ENCODE measurements around the gene NOP9.

NOP9 gene

GRCh38 chr14:24335461-24336171, 36.0 kb downstream of the NOP9 start:
- Histone ChIP-seq H3K4me3 (ENCODE audit: insufficient read depth, low read length, poor library complexity, severe bottlenecking) (no peak overlapping the region), H2AFZ (ENCODE audit: low read depth, low read length, severe bottlenecking) (no peak overlapping the region), H3K4me2 (ENCODE audit: low read depth, low read length, poor library complexity, severe bottlenecking) (no peak overlapping the region), H3K36me3 (ENCODE audit: low read length) (no peaks in the 10 kb centered on the region), H3K27ac (ENCODE audit: low read depth, low read length) (no peak overlapping the region), H4K20me1 (ENCODE audit: low read depth, low read length) (no peaks in the 10 kb centered on the region), H3F3A (ENCODE audit: insufficient read depth) (no peaks in the 10 kb centered on the region), H3K27me3 (ENCODE audit: low read length) (no peaks in the 10 kb centered on the region), H3K9me2 (replicated peaks; ENCODE audit: insufficient read depth, low read length) (no peaks in the 10 kb centered on the region), H3K9me3 (ENCODE audit: insufficient read depth, low read length) (no peaks in the 10 kb centered on the region), H3K79me2 (ENCODE audit: insufficient read depth, low read length) (no peaks in the 10 kb centered on the region), H3K9ac (ENCODE audit: low read length) (no peak overlapping the region)
- no peak for TF ChIP-seq EZH2phosphoT487 (conservative IDR thresholded peaks at IDR 0.05; ENCODE audit: low read length)
- TF ChIP-seq, protein P1, sequence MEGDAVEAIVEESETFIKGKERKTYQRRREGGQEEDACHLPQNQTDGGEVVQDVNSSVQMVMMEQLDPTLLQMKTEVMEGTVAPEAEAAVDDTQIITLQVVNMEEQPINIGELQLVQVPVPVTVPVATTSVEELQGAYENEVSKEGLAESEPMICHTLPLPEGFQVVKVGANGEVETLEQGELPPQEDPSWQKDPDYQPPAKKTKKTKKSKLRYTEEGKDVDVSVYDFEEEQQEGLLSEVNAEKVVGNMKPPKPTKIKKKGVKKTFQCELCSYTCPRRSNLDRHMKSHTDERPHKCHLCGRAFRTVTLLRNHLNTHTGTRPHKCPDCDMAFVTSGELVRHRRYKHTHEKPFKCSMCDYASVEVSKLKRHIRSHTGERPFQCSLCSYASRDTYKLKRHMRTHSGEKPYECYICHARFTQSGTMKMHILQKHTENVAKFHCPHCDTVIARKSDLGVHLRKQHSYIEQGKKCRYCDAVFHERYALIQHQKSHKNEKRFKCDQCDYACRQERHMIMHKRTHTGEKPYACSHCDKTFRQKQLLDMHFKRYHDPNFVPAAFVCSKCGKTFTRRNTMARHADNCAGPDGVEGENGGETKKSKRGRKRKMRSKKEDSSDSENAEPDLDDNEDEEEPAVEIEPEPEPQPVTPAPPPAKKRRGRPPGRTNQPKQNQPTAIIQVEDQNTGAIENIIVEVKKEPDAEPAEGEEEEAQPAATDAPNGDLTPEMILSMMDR (IDR thresholded peaks at IDR 0.05; ENCODE audit: insufficient read depth, low read length, poor library complexity, severe bottlenecking): no peak

DNA sequence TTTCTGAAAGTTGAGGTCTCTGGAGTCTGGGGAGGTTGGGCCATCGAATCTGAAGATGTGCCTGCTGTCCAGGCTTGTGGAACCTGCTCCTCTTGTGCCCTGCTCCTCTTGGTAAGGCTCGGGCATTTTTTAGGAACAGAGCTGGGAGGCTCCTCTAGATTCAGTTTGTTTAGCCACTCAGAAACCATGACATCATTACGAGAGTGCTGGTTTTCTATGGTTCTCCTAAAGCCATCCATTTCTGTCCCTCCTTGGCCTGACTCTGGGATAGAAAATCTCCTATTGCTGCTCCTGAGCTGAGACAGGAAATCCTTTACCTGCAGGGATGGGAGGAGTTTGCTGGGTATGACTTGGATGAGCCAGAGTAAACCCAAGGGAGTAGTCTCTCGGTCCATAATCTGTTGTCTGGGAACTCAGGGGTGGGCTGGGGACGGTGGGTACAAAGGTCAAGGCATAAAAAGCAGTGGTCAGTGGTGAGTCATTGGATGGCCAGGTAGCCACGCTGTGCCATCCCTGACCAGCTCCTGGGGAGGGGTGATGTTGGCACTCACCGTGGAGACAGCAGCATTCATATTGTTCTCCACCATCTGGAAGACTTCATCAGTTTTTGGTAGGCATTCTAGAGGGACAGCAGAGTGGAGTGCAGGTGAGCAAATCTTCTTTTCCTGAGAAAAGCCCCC, 37.6 kb downstream of the NOP9 start:
- Histone ChIP-seq H2AFZ (ENCODE audit: low read depth, low read length, severe bottlenecking) (no peak overlapping the region), H3K27me3 (ENCODE audit: low read length) (no peaks in the 10 kb centered on the region)

DNA sequence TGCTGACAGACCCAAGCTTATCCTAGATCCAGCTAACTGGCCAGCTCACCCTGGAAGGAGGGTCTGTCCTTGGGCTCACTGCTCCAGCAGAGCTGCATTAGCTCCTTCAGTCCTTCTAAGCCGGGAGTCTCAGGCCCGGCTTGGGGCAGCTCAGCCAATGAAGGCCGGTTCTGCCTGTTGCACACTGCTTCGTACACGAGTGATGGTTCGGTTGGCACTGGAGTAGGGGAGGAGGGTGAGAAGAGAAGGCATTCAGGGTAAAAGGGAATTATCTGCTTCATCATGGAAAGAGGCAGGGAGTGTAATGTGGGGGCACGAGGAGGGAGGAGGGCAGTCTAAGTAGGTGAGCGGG, 38.1 kb downstream of the NOP9 start:
- H3K9me2 ChIP-seq (replicated peaks; ENCODE audit: insufficient read depth, low read length): no peaks in the 10 kb centered on the region
- no peak overlapping the region for H3K4me2 ChIP-seq (ENCODE audit: low read depth, low read length, poor library complexity, severe bottlenecking)
- H3K4me3 ChIP-seq (ENCODE audit: insufficient read depth, low read length, poor library complexity, severe bottlenecking): no peak overlapping the region
- TF ChIP-seq, protein P1 (IDR thresholded peaks at IDR 0.05; ENCODE audit: insufficient read depth, low read length, poor library complexity, severe bottlenecking): no peak
- TF ChIP-seq EZH2phosphoT487 (conservative IDR thresholded peaks at IDR 0.05; ENCODE audit: low read length): no peak
- no peak overlapping the region for H3K9ac ChIP-seq (ENCODE audit: low read length)
- no peaks in the 10 kb centered on the region for H4K20me1 ChIP-seq (ENCODE audit: low read depth, low read length)
- no peak overlapping the region for H2AFZ ChIP-seq (ENCODE audit: low read depth, low read length, severe bottlenecking)
- H3K27me3 ChIP-seq (ENCODE audit: low read length): no peaks in the 10 kb centered on the region
- no peak overlapping the region for H3K27ac ChIP-seq (ENCODE audit: low read depth, low read length)
- H3K36me3 ChIP-seq (ENCODE audit: low read length): no peaks in the 10 kb centered on the region
- no peaks in the 10 kb centered on the region for H3K9me3 ChIP-seq (ENCODE audit: insufficient read depth, low read length)
- no peaks in the 10 kb centered on the region for H3F3A ChIP-seq (ENCODE audit: insufficient read depth)
- H3K79me2 ChIP-seq (ENCODE audit: insufficient read depth, low read length): no peaks in the 10 kb centered on the region

More for the DNA sequence above, 37.6 kb downstream of the NOP9 start:
- Histone ChIP-seq H3K9me2 (replicated peaks; ENCODE audit: insufficient read depth, low read length) (no peaks in the 10 kb centered on the region), H3K36me3 (ENCODE audit: low read length) (no peaks in the 10 kb centered on the region), H4K20me1 (ENCODE audit: low read depth, low read length) (no peaks in the 10 kb centered on the region), H3K79me2 (ENCODE audit: insufficient read depth, low read length) (no peaks in the 10 kb centered on the region), H3F3A (ENCODE audit: insufficient read depth) (no peaks in the 10 kb centered on the region), H3K4me2 (ENCODE audit: low read depth, low read length, poor library complexity, severe bottlenecking) (no peak overlapping the region), H3K9me3 (ENCODE audit: insufficient read depth, low read length) (no peaks in the 10 kb centered on the region), H3K9ac (ENCODE audit: low read length) (no peak overlapping the region), H3K27ac (ENCODE audit: low read depth, low read length) (no peak overlapping the region), H3K4me3 (ENCODE audit: insufficient read depth, low read length, poor library complexity, severe bottlenecking) (no peak overlapping the region)
- TF ChIP-seq EZH2phosphoT487 (conservative IDR thresholded peaks at IDR 0.05; ENCODE audit: low read length): no peak

GRCh38 chr14:24338843-24339242, 39.2 kb downstream of the NOP9 start:
- no peaks in the 10 kb centered on the region for H3F3A ChIP-seq (ENCODE audit: insufficient read depth)
- no peak overlapping the region for H3K4me2 ChIP-seq (ENCODE audit: low read depth, low read length, poor library complexity, severe bottlenecking)
- H3K9ac ChIP-seq (ENCODE audit: low read length): no peak overlapping the region
- H2AFZ ChIP-seq (ENCODE audit: low read depth, low read length, severe bottlenecking): no peak overlapping the region
- no peak overlapping the region for H3K4me3 ChIP-seq (ENCODE audit: insufficient read depth, low read length, poor library complexity, severe bottlenecking)
- no peak overlapping the region for H3K27ac ChIP-seq (ENCODE audit: low read depth, low read length)
- no peaks in the 10 kb centered on the region for H3K79me2 ChIP-seq (ENCODE audit: insufficient read depth, low read length)
- no peaks in the 10 kb centered on the region for H4K20me1 ChIP-seq (ENCODE audit: low read depth, low read length)
- H3K9me3 ChIP-seq (ENCODE audit: insufficient read depth, low read length): no peaks in the 10 kb centered on the region
- H3K27me3 ChIP-seq (ENCODE audit: low read length): no peaks in the 10 kb centered on the region
- TF ChIP-seq, protein P1 (IDR thresholded peaks at IDR 0.05; ENCODE audit: insufficient read depth, low read length, poor library complexity, severe bottlenecking): no peak
- no peak for TF ChIP-seq EZH2phosphoT487 (conservative IDR thresholded peaks at IDR 0.05; ENCODE audit: low read length)
- H3K9me2 ChIP-seq (replicated peaks; ENCODE audit: insufficient read depth, low read length): no peaks in the 10 kb centered on the region
- no peaks in the 10 kb centered on the region for H3K36me3 ChIP-seq (ENCODE audit: low read length)

Data from SU-DHL-6 (cell line).